Stimulated activated CD8-positive, alpha-beta memory T cell treated with anti-CD3 and anti-CD28 coated beads, Interleukin-7, amount 100 ng/mL, for 1 hour (primary cell): ENCODE data around the gene GARIN3.
A peak's percentile ranks its signal among the peaks of the same experiment; 100 is the strongest.

Experiments used
- DNase-seq, 2 donors: peaks; one replicate each; pipeline ENCODE4 v3.0.0-alpha.2; 2020; ENCODE audit warnings: low read depth in 2 of 2

The GARIN3 gene

DNA sequence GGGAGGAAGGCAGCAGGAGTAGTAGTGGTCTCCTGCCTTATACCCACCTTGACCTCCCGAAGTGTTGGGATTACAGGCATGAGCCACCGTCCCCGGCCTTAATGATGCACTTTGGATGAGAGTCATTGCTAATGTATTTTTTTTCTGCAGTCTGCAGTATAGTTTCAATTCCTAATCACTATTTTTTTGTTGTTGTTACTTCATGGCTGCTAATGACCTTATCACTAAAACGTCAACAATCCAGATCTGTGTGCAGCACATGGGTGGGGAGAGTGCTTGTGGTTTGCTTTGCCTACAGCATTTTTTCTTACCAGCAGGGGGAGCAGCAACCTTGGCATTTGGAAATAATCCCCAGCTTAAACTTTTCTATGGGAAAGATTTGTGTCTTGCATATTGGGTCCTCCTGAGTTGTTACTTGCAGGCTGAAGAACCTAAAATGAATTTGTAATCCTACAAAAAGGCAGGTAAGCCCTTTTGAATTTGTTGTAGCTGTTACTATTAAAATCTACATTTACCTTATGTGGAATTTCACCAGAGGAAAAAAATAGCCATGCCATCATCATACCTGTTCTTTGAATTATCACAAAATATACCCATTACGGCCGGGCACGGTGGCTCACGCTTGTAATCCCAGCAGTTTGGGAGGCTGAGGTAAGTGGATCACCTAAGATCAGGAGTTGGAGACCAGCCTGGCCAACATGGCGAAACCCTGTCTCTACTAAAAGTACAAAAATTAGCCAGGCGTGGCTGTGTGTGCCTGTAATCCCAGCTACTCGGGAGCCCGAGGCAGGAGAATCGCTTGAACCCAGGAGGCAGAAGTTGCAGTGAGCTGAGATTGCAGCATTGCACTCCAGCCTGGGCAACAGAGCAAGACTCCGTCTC, 17.1 kb downstream of the GARIN3 start:
- DNase-seq = peak; percentile 63 to 70

DNA sequence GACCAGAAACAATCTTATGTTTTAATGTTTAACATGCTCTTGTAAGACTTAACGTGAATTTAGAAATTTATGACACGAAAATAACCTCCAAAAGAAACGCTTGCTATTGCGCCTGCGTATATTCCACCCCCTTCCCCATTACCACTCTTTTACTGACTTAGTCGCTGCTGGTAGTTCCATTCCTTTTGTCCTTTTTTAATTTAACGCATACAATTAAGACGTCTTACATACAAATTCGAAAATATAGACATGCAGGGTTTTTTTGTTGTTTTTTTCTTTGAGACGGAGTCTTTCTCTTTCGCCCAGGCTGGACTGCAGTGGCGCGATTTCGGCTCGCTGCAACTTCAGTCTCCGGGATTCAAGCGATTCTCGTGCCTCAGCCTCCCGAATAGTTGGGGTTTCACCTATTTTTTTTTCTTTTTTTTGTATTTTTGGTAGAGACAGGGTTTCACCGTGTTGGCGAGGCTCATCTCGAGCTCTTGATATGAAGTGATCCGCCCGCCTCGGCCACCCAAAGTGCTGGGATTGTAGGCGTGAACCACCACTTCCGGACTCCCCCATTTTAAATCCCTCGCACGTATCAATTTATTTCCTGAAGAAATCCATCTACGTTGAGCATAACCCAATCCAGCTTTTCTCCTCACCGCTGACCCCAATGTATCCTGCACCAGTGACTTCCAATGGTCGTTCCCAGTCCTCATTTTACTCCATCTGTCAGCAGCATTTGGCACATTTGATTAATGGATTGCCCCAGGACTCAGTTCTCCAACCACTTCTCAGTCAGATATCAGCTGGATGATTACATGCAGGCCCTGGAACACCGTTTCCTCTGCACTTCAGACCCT, 22.7 kb downstream of the GARIN3 start:
- DNase-seq = no peak

DNA sequence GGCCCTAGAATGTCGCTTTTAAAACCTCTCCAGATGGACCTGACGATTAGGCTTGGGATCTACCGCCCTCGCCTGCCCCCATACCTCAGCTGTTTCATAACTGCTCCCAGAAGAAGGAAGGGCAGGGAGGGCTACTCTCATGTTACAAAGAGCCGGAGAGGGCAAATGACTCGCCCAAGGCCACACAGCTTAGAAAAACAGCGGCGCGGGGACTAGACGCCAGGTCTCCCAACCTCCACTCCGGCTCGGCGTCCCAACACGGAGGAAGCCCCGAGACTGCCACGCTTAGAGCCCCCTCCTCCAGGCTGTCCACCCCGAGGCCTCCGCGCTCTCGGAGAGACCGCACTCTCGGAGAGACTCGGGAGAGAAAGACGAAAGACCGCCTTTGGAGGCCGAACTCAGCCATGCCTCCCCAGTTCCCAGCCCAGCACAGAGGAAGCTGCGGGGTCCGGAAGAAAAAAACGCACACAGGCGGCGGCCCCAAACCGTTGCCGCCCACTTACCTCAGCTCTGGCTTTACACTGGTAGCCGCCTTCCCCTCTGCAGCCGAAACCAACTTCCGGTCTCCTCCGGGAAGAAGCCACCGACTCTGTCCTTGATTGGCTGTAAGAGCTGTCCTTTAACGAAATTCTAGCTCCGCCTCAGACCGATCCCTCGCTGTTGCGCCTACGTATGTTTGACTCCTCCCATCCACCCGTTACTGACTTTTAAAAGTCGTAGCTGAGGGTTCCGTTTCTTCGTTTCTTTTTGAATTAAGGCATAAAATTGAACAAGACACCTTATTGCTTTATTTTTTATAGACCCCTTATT, 23.5 kb downstream of the GARIN3 start, which contains the start of gene MED7:
Gene MED7 (minus strand): TSS at position 549 of the 810 bp plus-strand sequence. CDS start 3,434 bp downstream, outside the sequence.
- DNase-seq = peak; percentile 73 to 80

DNA sequence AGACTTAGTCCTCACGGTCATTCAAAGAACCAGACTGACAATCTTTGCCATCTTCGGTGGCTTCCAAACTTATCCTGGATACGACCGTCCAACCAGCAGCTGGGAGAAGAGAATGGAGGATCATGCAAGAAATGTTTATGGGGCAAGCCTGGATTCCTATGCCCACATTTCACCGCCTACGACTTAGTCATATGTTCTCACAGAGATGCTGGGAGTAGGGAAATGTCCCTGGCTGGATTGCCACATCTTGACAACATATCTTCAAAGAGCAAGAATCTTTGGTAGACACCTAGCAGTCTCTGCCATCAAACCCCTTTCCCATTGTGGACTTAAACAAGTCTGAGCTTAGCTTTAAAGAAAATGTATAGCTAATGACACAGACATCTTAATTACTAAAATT, 28.4 kb downstream of the GARIN3 start:
- DNase-seq = no peak

DNA sequence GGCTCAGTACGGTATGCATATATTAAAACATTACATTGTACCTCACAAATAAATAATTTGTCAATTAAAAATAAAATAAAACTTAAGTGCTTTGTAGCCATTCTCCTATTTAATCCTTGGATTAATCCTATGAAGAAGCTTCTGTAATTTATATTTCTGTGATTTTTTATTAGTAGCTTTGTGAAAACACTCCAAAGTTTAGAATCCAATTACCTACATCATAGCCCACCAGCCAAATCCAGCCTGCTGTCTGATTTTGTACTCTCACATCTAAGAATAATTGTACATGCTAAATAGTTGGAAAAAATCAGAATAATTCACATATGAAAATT, 33.8 kb downstream of the GARIN3 start:
- no peak for DNase-seq

DNA sequence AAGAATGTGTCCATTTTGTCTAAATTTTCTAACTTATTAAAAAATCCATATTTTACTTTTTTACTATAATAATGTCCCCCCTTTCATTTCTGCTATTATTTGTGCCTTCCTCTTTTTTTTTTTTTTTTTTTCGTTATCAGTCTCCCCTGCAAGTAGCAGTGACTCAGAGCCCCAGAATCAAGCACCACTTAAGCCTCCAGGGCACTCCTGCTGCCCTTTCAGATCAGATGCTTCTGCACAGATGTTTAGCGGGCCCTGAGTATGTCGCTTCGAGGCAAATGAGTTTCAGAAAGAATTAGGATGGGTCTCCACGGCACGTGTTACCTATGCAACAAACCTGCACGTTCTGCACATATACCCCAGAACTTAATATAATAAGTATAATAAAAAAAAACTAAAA, 35.1 kb downstream of the GARIN3 start:
- no peak for DNase-seq

DNA sequence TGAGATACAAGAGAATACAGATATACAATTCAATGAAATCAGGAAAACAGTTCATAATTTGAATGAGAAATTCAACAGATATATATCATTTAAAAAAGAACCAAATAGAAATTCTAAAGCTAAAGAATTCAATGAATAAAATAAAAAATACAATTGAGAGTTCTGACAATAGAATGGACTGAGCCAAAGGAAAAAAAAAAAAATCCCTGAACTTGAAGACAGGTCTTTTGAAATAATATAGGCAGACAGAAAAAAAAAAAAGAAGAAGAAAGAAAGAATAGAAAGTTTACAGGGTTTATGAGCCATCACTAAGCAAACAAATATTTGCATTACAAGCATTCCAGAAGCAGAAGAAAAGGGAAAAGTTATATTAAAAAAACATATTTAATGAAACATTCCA, 44.4 kb downstream of the GARIN3 start:
- no peak for DNase-seq

DNA sequence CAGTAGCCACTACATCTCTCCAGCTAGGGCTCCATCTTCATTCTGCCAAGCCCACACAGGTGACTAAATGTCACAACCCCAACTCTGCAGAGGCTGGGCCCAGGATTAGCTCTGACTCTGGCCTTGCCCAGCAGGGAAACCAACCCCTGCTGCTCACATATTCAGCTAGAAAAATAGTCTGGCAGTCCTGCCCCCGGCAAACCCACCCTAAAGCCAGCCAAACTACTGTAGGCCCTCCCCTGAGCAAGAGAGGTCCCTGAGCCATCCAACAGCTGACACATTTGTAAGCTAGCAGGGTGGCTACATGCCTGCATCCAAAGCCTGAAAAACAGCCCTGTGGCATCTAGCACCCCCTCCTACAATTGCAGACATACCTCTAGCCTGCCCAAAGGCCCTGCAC, 46.0 kb downstream of the GARIN3 start:
- DNase-seq = no peak

DNA sequence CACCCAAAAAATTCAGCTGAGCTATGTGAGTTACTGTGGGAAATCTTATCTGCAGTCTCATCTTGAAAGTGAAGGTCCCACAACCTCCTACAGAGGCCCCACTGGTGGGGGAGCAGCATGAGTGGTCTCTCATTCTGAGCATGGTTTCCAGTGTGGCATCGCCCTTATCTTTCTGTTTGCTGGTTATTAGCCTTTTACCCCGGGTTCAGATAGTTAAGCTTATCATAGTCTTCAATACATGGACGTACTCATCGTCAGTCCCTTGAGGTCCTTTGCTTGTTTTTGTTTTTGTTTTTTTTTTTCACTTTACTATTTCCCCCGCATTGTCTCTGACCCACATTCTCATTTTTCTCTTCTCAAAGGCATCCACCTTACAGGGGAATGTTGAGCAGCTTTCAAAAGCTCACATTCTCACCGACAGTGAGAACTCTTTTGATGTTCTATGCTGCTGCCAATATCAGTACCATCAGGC, 49.5 kb downstream of the GARIN3 start:
- DNase-seq = no peak

DNA sequence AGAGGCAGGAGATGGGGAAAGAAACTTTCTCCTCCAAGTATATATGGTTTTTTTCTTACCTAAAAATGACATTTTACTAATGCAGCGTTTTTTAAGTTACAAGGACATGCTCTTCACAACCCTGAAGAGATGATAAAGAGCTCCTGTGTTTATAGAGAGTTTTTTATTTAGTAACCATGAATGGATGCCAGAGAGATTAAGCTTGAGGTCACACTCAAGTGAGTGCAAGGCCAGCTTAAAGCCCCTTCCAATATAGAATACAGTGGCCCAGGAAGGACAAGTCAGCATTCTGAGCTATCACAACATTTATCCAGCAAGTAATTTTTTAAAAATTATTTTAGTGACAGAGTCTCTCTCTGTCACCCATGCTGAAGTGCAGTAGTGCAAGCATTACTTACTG, 50.6 kb downstream of the GARIN3 start:
- no peak for DNase-seq

DNA sequence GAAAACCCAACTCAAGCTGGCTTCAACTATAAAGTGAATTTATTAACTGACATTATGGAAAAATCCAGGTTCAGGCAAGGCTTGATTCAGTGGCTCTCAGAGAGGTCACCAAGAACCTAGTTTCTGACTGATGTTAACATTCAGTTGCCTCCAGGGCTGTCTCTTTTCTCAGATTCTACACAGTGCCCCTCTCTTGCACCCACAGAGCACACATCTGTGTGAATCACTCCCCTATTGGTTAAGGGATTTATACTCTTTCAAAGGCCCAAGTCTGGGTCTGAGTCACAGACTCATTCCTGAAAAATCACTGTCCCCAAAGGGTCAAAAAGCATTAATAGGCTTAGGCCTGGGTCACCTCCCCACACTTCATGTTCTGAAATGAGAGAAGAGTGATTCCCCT, 51.1 kb downstream of the GARIN3 start:
- no peak for DNase-seq

DNA sequence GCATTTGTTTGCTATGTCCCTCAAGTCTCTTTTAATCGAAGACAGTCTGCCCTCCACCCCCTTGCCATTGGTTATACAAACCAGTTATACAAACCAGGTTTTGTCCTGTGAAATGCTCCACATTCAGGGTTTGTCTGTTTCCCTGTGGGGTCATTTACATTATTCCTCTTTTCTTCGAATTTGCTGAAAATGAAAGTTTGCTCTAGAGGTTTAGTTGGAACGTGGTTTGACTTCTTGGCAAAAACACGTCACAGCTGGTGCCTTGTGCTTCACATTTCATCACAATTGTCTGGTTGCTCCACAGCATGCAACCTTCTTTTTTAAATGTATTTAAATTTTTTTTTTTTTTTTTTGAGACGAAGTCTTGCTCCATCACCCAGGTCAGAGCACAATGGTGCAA, 53.1 kb downstream of the GARIN3 start:
- DNase-seq = no peak
